ENCODE measurements around the gene GPR63. TPM values are rescaled to one million over a fixed set of nuclear protein-coding genes. Genes with fewer than 3 reads are reported as not detected.
A peak's percentile ranks its signal among the peaks of the same experiment; 100 is the strongest.
"Not testable (repeated sequence)": the region's sequence is repeated elsewhere in the genome, so short reads cannot be mapped to it uniquely, and the experiment has no call there.

Gene GPR63, protein sequence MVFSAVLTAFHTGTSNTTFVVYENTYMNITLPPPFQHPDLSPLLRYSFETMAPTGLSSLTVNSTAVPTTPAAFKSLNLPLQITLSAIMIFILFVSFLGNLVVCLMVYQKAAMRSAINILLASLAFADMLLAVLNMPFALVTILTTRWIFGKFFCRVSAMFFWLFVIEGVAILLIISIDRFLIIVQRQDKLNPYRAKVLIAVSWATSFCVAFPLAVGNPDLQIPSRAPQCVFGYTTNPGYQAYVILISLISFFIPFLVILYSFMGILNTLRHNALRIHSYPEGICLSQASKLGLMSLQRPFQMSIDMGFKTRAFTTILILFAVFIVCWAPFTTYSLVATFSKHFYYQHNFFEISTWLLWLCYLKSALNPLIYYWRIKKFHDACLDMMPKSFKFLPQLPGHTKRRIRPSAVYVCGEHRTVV
- polyA plus RNA-seq (ENCODE audit: insufficient read length in 12 of 12): 1 to 10 TPM in 11 of 12 donors, not detected in 1; 2.1 to 4.6 (median 3.2) TPM
- long read RNA-seq, donor 1: 0 reads
- long read RNA-seq, donor 2, full-length matches to known transcripts: 1 of 1 reads
- long read RNA-seq, donor 2, partial matches to known transcripts: 0 of 1 reads
- long read RNA-seq, donor 2, other reads (novel, unspliced or antisense): 0 of 1 reads
- long read RNA-seq, donor 3, full-length matches to known transcripts: 1 of 1 reads
- long read RNA-seq, donor 3, partial matches to known transcripts: 0 of 1 reads
- long read RNA-seq, donor 3, other reads (novel, unspliced or antisense): 0 of 1 reads
- long read RNA-seq, donor 4: 0 reads
- long read RNA-seq, donor 5, full-length matches to known transcripts: 2 of 8 reads
- long read RNA-seq, donor 5, partial matches to known transcripts: 6 of 8 reads
- long read RNA-seq, donor 5, other reads (novel, unspliced or antisense): 0 of 8 reads
- long read RNA-seq, donor 6: 0 reads
- long read RNA-seq, donor 7: 0 reads
- long read RNA-seq, donor 8: 0 reads
- long read RNA-seq, donor 9: 0 reads
- long read RNA-seq, donor 10, full-length matches to known transcripts: 1 of 1 reads
- long read RNA-seq, donor 10, partial matches to known transcripts: 0 of 1 reads
- long read RNA-seq, donor 10, other reads (novel, unspliced or antisense): 0 of 1 reads
- long read RNA-seq, donor 11, full-length matches to known transcripts: 4 of 4 reads
- long read RNA-seq, donor 11, partial matches to known transcripts: 0 of 4 reads
- long read RNA-seq, donor 11, other reads (novel, unspliced or antisense): 0 of 4 reads

DNA sequence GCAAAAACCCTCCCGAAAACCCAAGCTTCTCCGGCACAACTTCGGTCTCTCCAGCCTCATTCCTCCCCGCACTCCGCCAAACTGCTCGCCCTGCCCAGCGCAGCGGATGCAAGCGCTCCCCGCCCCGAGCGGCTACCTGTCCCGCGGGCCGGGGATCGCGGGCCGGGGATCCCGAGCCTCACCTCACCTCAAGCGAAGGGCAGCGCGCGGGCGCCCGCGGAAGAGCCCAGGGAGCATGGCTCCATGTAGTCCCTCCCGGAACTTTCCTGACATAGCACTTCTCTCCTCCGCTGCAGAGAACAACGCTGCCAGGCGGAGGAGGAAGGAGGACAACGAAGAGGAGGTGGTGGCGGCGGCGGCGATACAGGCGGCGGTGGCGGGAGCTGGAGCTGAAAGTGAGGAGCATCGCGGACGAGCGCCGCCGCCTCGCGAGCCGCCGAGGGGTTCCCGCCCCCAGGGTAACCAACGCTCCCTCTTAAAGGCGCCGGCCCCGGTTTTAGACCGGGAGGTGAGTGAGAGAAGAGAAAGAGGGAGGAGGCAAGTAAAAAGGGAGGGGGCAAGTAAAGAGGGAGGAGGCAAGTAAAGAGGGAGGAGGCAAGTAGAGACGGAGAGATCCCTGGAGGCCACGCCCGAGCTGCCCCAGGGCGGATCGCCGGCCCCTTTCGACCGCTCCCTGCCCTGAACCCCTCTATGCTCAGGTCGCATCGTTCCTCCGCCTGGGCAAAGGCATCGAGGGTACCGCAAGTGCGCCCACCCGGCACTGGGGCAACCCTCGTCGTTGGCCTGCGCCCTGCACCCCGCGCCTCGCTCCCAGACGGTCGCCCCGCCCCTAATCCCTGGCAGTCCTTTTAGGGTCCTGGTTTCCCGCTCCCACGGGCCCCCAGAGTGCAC is at the start of gene GPR63:
Gene GPR63 (minus strand): TSS at position 397 of the 891 bp plus-strand sequence. CDS start 37,746 bp downstream, outside the sequence.
- peak; percentile 39 for DNase-seq

- DNase-seq: no peak
Observed at GRCh38 chr6:96886519-96886918, 49.2 kb upstream of the GPR63 start.

DNA sequence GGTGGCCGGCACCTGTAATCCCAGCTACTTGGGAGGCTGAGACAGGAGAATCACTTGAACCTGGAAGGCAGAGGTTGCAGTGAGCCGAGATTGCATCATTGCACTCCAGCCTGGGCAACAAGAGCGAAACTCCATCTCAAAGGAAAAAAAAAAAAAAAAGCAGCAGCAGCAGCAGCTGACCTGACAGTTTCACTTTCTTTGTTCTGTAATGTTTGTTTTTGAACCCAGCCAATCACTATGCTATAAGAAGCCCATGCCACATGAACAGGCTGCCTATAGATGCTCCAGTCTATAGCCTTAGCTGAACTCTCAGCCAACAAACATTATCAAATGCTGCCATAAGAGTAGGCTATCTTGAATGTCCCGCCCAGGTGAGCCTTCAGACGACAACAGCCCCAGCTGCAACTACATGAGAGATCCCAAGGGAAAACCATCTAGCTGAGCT is 47.9 kb upstream of the GPR63 start:
- not testable (repeated sequence) for DNase-seq

GRCh38 chr6:96878143-96878542 is 40.9 kb upstream of the GPR63 start:
- no peak for DNase-seq

- DNase-seq: no peak
Observed at GRCh38 chr6:96876886-96877545, 39.7 kb upstream of the GPR63 start.

GRCh38 chr6:96872976-96873375 is 35.7 kb upstream of the GPR63 start:
- DNase-seq: no peak

GRCh38 chr6:96865055-96865405 is 27.8 kb upstream of the GPR63 start:
- no peak for DNase-seq

DNA sequence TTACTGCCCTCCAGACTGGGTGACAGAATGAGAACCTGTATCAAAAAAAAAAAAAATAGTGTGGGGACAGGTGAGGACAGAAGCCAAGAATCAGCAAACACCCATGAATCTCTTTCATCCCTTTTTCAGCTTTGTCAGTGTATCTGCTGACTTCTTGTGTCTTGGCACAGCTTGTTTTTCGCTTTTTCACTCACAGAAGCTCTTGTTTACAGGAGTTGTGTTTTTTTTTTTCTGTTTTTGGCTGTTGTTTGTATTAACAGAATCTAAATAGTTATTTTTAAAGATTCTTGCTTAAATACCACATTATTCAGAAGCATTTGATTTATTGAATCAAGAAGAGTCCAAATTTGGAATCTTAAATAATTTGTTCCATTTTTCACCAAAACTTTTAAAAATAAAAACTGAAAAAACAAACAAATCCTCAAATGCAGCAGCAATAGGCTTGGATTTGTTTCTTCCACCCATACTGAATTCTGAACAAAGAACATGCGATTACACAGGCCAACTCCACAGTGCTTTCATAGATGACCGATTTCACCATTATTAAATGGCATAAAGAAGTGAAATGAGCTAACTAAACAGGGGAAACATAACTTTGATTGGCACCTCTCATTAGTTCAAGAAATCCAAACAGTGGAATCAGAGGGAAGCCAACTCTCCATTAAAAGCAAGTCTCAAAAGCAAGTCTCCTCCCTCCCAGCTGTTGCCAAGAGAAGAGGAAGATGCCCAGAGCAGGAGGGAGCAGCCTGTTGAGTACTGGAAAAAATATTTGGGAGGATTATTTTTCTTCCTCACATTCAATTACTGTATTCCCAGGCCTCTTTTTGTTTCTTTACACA is 27.2 kb upstream of the GPR63 start:
- DNase-seq: no peak

DNA sequence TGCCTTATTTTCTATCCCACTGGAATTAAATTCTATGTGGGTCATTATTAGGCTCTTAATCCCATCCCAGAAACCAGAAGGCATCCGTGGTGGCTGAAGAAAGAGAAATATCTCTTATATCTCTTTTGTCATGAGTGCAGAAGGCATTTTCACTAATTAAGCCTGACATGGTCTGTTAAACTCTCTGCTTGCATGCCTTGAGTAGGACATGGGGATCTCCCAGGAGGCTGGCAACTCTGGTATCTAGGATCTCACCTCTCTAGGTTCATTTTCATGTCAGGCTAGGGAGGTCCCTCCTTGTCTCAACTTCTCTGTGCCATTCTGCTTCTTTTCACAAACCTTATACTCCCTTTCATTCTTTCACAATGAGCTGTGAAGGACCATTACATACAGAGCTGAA is 25.3 kb upstream of the GPR63 start:
- no peak for DNase-seq

GRCh38 chr6:96861588-96861987 is 24.3 kb upstream of the GPR63 start:
- no peak for DNase-seq

DNA sequence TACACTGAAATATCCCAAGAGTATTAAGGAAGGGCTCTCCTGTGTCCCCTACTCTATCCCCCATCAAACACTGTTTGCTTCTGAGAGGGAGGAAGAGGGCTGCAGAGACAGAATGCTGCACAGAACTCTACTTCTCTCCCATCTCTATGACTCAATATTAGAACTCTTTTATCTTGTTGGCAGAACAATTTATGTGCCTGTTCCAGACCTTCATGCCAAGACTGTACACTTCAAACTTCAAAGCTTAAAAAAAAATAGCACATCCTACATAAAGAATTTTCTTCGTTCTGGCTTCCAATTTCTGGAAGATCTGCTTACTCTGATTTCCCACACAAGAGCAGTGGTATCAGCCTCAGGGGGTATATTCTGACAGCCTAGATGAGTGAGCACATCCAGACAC is 19.6 kb upstream of the GPR63 start:
- no peak for DNase-seq

GRCh38 chr6:96853083-96853482 is 15.8 kb upstream of the GPR63 start:
- no peak for DNase-seq

DNA sequence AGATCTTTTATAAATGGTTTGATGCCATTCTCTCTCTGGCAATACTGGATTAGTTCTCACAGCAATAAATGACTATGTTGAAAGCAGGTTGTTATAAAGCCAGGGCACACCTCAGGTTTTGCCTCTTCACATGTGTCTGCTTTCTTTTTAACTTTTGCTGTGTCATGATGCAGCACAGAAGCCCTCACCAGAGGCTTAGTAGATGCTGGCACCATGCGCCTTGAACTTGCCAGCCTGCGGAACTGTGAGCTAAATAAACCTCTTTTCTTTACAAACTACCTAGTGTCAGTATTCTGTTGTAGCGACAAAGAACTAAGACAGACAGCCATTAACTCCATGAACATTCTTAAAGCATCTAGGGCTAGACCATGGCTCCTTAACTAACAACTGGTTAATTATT is 15.3 kb upstream of the GPR63 start:
- no peak for DNase-seq

DNA sequence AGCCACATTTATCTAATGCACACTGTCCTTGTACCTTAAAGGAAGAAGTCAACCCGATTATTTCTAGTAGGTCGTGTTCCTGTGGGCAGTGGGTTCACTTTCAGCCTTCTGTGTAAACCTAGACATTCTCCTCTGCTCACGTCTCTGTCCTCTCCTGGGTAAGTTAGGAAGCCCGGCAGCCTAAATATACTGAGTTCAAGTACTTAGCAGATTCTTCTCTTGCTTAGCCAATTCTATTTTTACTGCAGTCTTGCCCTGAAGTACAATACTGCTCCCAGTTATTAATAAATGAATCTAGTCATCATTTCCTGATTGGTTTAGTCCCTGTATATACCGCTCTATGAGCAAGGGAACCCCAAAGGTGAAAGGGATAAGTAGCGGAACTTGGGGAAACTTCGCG is 14.6 kb upstream of the GPR63 start:
- DNase-seq: no peak

DNA sequence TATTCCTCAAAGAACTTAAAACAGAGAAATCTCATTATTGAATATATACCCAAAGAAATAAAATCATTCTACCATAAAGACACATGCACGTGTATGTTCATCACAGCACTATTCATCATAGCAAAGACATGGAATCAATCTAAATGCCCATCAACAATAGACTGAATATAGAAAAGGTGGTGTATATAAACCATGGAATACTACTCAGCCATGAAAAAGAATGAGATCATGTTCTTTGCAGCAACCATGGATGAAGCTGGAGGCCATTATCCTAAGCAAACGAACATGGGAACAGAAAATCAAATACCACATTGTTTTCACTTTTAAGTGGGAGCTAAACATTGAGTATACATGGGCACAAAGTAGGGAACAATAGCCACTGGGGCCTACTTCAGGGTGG is 12.3 kb upstream of the GPR63 start:
- DNase-seq: no peak

DNA sequence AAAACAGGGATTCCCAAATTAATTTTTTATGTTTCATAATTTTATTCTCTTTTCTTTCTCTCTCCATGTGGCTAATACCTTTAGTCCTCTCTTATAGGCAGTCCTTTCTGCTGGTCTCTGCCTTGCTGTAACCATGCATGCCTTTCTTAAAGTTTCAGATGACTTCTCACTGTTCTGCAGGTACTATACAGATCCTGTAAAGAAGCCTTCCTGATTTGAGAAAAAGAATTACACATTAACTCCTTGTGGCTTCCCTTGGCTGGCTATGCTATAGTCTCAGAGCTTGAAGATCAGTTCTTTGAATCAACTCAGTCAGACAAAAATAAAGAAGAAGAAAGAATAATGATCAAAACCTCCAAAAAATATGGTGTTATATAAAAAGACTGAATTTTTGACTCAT is 7.3 kb upstream of the GPR63 start:
- no peak for DNase-seq

GRCh38 chr6:96841345-96841744 is 4.1 kb upstream of the GPR63 start:
- DNase-seq: no peak

DNA sequence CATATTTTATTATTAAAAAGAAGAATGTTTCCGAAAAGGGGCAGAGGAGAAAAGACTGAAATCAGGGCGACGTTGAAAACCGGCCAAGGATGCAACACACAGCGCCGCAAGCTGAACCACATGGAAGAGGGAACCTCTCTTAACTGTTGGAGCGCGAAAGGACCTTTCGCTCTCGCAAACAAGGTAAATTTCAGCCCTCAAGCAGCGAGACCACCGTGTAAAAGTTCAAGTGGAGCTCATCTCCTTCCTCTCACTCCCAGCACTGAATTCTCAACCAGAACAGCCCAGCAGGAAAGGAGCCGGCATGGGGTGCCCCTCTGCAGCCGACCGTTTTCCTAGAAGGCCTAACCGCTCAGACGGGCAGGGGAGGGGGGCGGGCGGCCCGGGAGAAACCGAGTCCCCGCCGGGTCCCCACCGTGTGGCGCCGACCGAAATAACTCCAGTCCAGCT is 621 bp downstream of the GPR63 start:
- peak; percentile 14 for DNase-seq

DNA sequence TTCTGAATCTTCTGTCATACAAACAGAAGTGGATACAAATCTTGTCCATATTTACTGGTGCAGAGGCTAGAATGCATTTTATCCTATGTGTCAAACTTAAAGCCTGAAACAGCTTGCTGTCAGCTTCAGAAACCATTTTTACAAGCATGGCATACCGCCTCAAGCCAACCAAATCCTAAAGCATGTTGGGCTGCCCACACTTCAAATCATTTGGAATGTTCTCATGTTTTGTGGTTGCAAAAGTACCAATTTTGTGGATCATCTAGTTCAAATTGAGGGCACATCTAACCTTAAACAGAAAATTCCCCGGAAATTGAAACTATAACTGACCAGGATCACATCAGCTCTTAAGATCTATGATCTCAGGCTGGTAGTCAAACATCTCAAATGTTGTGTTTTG is 3.2 kb downstream of the GPR63 start:
- no peak for DNase-seq

- no peak for DNase-seq
Observed at GRCh38 chr6:96832780-96833179, 4.5 kb downstream of the GPR63 start.

Measured in muscle of arm (tissue), 14 donors.